Measurements from ENCODE around the gene GPR137C. TPM values are rescaled to one million over a fixed set of nuclear protein-coding genes. Genes with fewer than 3 reads are reported as not detected.

The GPR137C gene
- total RNA-seq, 4 donors from 2014 or later, result 0.10 to 0.42 (median 0.38) TPM; not detected in 1

DNA sequence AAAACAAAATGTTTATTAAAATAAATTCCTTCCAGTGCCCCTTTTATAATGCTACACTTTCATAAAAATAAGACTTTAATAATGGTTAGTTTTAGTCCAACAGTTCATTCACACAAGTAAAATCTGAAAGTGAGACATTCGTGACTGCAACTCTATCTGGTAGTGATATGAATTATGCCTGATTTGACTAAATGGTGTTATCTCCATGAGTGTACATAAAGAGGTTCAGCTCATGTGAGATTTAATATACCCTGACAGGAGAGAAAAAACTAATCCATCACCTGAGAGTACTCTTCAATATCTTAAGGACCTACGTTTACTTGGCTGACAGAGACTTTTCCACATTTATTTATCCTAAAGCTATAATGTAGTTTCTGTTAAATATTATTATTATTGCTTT lies 108.7 kb downstream of the GPR137C start:
- H3K4me3 ChIP-seq, result no peak overlapping the region
- in situ Hi-C loops (cut with MboI; ENCODE audit: low sequenced_read_pairs in 4 of 4), result no loop called here
- no peaks in the 10 kb centered on the region for H3K27me3 ChIP-seq
- no peak overlapping the region for H3K27ac ChIP-seq
- H3K4me1 ChIP-seq, result no peaks in the 10 kb centered on the region
- H3K36me3 ChIP-seq, result peaks cover 0 to 45% of the 10 kb centered on the region in 2 donors
- no peak for DNase-seq
- TF ChIP-seq POLR2A (IDR thresholded peaks at IDR 0.05), result no peak
- TF ChIP-seq, protein P1, sequence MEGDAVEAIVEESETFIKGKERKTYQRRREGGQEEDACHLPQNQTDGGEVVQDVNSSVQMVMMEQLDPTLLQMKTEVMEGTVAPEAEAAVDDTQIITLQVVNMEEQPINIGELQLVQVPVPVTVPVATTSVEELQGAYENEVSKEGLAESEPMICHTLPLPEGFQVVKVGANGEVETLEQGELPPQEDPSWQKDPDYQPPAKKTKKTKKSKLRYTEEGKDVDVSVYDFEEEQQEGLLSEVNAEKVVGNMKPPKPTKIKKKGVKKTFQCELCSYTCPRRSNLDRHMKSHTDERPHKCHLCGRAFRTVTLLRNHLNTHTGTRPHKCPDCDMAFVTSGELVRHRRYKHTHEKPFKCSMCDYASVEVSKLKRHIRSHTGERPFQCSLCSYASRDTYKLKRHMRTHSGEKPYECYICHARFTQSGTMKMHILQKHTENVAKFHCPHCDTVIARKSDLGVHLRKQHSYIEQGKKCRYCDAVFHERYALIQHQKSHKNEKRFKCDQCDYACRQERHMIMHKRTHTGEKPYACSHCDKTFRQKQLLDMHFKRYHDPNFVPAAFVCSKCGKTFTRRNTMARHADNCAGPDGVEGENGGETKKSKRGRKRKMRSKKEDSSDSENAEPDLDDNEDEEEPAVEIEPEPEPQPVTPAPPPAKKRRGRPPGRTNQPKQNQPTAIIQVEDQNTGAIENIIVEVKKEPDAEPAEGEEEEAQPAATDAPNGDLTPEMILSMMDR (IDR thresholded peaks at IDR 0.05 in 4 of 5, conservative IDR thresholded peaks at IDR 0.05 in 1 of 5), result no peak
- no peaks in the 10 kb centered on the region for H3K9me3 ChIP-seq
- intact Hi-C loops (cut with DNase I; ENCODE audit: low total_unique reads), result no loop called here
- no peak for ATAC-seq

DNA sequence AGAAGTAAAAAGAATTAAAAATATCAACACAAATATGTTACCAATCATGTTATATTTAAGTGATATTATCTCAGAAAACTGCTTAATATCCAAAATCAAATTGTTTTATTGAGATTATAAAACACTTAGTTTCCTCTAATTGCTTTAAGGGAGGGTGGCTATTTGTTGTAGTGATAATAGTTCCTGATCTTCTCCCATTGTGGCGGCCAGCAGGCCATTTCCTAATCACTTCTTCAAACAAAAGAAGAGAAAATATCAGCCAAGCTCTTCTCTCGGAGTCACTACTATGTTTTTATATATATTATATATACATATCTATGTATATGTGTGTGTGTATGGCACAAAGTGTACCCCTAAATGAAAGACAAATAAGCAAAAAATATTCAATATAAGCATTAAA lies 111.2 kb downstream of the GPR137C start:
- H3K27me3 ChIP-seq, result no peaks in the 10 kb centered on the region
- in situ Hi-C loops (cut with MboI; ENCODE audit: low sequenced_read_pairs in 4 of 4), result no loop called here
- H3K9me3 ChIP-seq, result no peaks in the 10 kb centered on the region
- intact Hi-C loops (cut with DNase I; ENCODE audit: low total_unique reads), result no loop called here
- no peaks in the 10 kb centered on the region for H3K4me1 ChIP-seq
- H3K4me3 ChIP-seq, result no peak overlapping the region
- peaks cover 0 to 32% of the 10 kb centered on the region in 2 donors for H3K36me3 ChIP-seq
- ATAC-seq (no peak), DNase-seq (no peak)
- TF ChIP-seq POLR2A (IDR thresholded peaks at IDR 0.05), result no peak
- TF ChIP-seq, protein P1 (IDR thresholded peaks at IDR 0.05 in 4 of 5, conservative IDR thresholded peaks at IDR 0.05 in 1 of 5), result no peak
- H3K27ac ChIP-seq, result no peak overlapping the region

DNA sequence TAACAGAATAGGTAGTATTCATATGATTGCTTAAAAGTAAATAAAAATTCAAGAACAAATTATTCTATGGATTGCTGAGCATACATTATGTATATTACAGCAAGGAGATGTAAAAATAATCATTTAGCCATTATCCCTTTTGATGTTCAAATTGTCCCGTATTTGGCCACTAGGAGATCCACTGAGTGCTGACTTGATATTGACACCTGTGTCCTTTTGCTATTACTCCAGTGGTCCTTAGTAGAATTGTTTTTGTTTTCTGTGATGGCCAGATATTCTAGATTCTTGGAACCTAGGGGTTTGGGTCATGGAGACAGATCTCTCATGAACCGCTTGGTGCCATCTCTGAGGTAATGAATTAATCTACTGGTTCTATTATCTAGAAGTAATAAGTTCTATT lies 126.0 kb downstream of the GPR137C start:
- in situ Hi-C loops (cut with MboI; ENCODE audit: low sequenced_read_pairs in 4 of 4), result no loop called here

DNA sequence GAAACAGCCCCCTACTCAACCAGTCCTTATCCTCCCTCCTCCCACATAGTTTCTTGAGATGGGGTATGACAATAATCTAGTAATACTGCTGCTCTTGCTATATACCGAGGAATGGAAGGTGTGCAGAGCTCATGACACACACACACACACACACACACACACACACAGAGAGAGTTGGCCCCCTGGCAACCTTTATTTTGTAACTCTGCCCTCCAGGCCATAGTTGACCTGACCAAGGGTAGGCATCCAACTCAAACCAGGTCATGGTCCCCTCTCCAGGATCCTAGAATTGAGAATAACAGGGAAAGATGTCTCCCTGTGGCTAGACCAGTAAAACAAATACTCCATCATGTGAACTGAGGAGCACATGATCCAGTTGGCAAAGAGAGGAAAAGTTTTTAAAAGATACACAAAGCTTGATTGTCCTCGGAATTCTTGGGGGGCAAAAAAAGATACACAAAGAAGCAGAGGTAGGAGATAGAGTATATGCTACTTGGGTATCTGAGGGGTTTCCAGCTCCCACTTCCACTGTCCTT lies 131.4 kb downstream of the GPR137C start:
- Histone ChIP-seq H3K27me3 (no peaks in the 10 kb centered on the region), H3K4me3 (no peak overlapping the region), H3K9me3 (no peaks in the 10 kb centered on the region), H3K36me3 (peaks cover 0 to 6% of the 10 kb centered on the region in 2 donors), H3K27ac (no peak overlapping the region), H3K4me1 (no peaks in the 10 kb centered on the region)
- ATAC-seq (no peak), DNase-seq (no peak)
- intact Hi-C loops (cut with DNase I; ENCODE audit: low total_unique reads) (no loop called here), in situ Hi-C loops (cut with MboI; ENCODE audit: low sequenced_read_pairs in 4 of 4) (loop anchor here in 1 of 4 donors (10.0 kb wide), 1 partner anchor 129 kb away; the partner anchor contains the start of genes GPR137C and TXNDC16)
- no peak for TF ChIP-seq POLR2A (IDR thresholded peaks at IDR 0.05)
- TF ChIP-seq, protein P1 (IDR thresholded peaks at IDR 0.05 in 4 of 5, conservative IDR thresholded peaks at IDR 0.05 in 1 of 5), result no peak

More for the DNA sequence above, 126.0 kb downstream of the GPR137C start:
- intact Hi-C loops (cut with DNase I; ENCODE audit: low total_unique reads), result no loop called here
- no peak overlapping the region for H3K4me3 ChIP-seq
- no peaks in the 10 kb centered on the region for H3K4me1 ChIP-seq
- ATAC-seq, result no peak
- TF ChIP-seq POLR2A (IDR thresholded peaks at IDR 0.05), result no peak
- TF ChIP-seq, protein P1 (IDR thresholded peaks at IDR 0.05 in 4 of 5, conservative IDR thresholded peaks at IDR 0.05 in 1 of 5), result peak in 1 of 5 experiments; percentile 20
- H3K27ac ChIP-seq, result no peak overlapping the region
- no peaks in the 10 kb centered on the region for H3K9me3 ChIP-seq
- H3K36me3 ChIP-seq, result peaks cover 0 to 34% of the 10 kb centered on the region in 2 donors
- no peaks in the 10 kb centered on the region for H3K27me3 ChIP-seq
- no peak for DNase-seq

DNA sequence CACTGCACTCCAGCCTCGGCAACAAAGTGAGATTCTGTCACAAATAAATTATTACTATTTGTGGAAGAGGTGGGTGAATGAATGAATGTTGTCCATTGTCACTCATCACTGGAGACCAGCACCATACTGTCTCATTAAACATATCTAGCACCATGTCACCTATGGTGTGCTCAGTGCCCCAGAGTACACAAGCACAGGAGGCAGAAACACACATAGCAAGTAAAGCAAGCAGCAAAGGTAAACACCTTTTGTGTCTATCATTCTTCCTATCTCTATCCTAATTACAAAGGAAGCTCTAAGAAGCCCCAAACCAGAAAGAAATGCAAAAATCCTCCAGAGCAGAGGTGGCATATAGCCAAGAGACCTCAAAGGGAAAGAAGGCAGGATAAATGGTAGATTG lies 133.5 kb downstream of the GPR137C start:
- TF ChIP-seq, protein P1 (IDR thresholded peaks at IDR 0.05 in 4 of 5, conservative IDR thresholded peaks at IDR 0.05 in 1 of 5), result no peak
- TF ChIP-seq POLR2A (IDR thresholded peaks at IDR 0.05), result no peak
- no peaks in the 10 kb centered on the region for H3K36me3 ChIP-seq
- ATAC-seq (no peak), DNase-seq (no peak)
- no peaks in the 10 kb centered on the region for H3K4me1 ChIP-seq
- intact Hi-C loops (cut with DNase I; ENCODE audit: low total_unique reads), result no loop called here
- H3K4me3 ChIP-seq, result no peak overlapping the region
- no peak overlapping the region for H3K27ac ChIP-seq
- no peaks in the 10 kb centered on the region for H3K9me3 ChIP-seq
- no peaks in the 10 kb centered on the region for H3K27me3 ChIP-seq
- in situ Hi-C loops (cut with MboI; ENCODE audit: low sequenced_read_pairs in 4 of 4), result loop anchor here in 1 of 4 donors (10.0 kb wide), 1 partner anchor 131 kb away; the partner anchor contains the start of genes GPR137C and TXNDC16
